CD4-positive, alpha-beta T cell (primary cell): ENCODE data around the gene OR10S1. TPM values are rescaled to one million over a fixed set of nuclear protein-coding genes. Genes with fewer than 3 reads are reported as not detected.

ENCODE experiments used
- ATAC-seq: fragments of 200-7000 bp; cut with Tn5 transposase; one replicate; pipeline ENCODE4 v1.10.0; 2022; ENCODE audit warnings: mild to moderate bottlenecking; ENCODE audit not compliant: poor library complexity
- CTCF ChIA-PET: fragments of 350-600 bp; sonication (Branson Sonifier 250); formaldehyde crosslinking; loops from one replicate; lab custom pipeline; 2021; ENCODE audit warnings: antibody characterized with exemption, inconsistent platforms; lab: Charles Lee
- POLR2A ChIA-PET: fragments of 350-600 bp; sonication (Branson Sonifier 250); formaldehyde crosslinking; loops from one replicate; lab custom pipeline; 2021; ENCODE audit warnings: antibody characterized with exemption, inconsistent platforms; lab: Charles Lee
- DNase-seq, 14 experiments: peaks; one replicate each; pipeline ENCODE4 v3.0.0-alpha.2; 2013 to 2020; ENCODE audit warnings: mixed read lengths in 2 of 14
- H3K27ac ChIP-seq, 2 donors: one replicate each; pipeline versions ENCODE4 v1.5.1 to v1.7.0; 2013; ENCODE audit warnings: low read length in 2 of 2, low read depth in 1 of 2, mild to moderate bottlenecking in 1 of 2
- H3K27me3 ChIP-seq, 2 experiments: 1 replicate in 1 of 2; 2 replicates in 1 of 2; pipeline versions ENCODE4 v1.6.1 to v1.7.0; 2013; ENCODE audit warnings: low read length in 2 of 2, control low read depth in 1 of 2, mild to moderate bottlenecking in 1 of 2, moderate library complexity in 1 of 2; ENCODE audit not compliant: insufficient read depth in 2 of 2, control insufficient read depth in 1 of 2
- H3K36me3 ChIP-seq: one replicate; pipeline ENCODE4 v1.6.1; 2013; ENCODE audit warnings: low read length, control low read depth; ENCODE audit not compliant: insufficient read depth
- H3K4me1 ChIP-seq: one replicate; pipeline ENCODE4 v1.6.1; 2013; ENCODE audit warnings: low read length, control low read depth; ENCODE audit not compliant: insufficient read depth
- H3K4me3 ChIP-seq: one replicate; pipeline ENCODE4 v1.5.1; 2013; ENCODE audit warnings: mild to moderate bottlenecking, low read length, moderate library complexity
- H3K9me3 ChIP-seq, 2 experiments: 1 replicate in 1 of 2; 2 replicates in 1 of 2; pipeline versions ENCODE4 v1.6.1 to v1.7.0; 2013; ENCODE audit warnings: low read length in 2 of 2, mild to moderate bottlenecking in 2 of 2, control low read depth in 1 of 2, moderate library complexity in 1 of 2; ENCODE audit not compliant: control insufficient read depth in 1 of 2, insufficient read depth in 1 of 2
- H3K27ac Mint-ChIP-seq: one replicate; pipeline ENCODE4 v1.8.0; 2020; ENCODE audit warnings: mixed read lengths
- H3K27me3 Mint-ChIP-seq: one replicate; pipeline ENCODE4 v1.8.0; 2021; ENCODE audit warnings: mixed read lengths
- H3K36me3 Mint-ChIP-seq: one replicate; pipeline ENCODE4 v1.8.0; 2021; ENCODE audit warnings: low read depth, mixed read lengths
- H3K4me1 Mint-ChIP-seq: one replicate; pipeline ENCODE4 v1.8.0; 2021; ENCODE audit warnings: low read depth, mixed read lengths
- H3K4me3 Mint-ChIP-seq: one replicate; pipeline ENCODE4 v1.8.0; 2020; ENCODE audit warnings: mild to moderate bottlenecking, mixed read lengths
- H3K9me3 Mint-ChIP-seq: one replicate; pipeline ENCODE4 v1.8.0; 2020; ENCODE audit warnings: mixed read lengths
- intact Hi-C, 2 experiments: fragments of 100-400 bp; cut with DNase I in 1 of 2; cut with micrococcal nuclease in 1 of 2; formaldehyde crosslinking; loops; one replicate each; pipeline versions ENCODE4 v1.15.1 to v1.9.0; 2023 to 2025; cut with DNase I, micrococcal nuclease
- total RNA-seq, 174 experiments: library from RNA in 2 of 174; stranded (reverse) in 2 of 174; gene quantifications; one replicate each; pipeline ENCODE4 v1.2.3 and lab custom pipeline; 2021 to 2026
- TF ChIP-seq, protein P1 (sequence below): fragments of 200-600 bp; IDR thresholded peaks from one replicate; pipeline ENCODE4 v1.8.0; 2022; ENCODE audit warnings: antibody characterized with exemption, mild to moderate bottlenecking

The OR10S1 gene
- total RNA-seq, 2 experiments from 2014 or later, result not detected

DNA sequence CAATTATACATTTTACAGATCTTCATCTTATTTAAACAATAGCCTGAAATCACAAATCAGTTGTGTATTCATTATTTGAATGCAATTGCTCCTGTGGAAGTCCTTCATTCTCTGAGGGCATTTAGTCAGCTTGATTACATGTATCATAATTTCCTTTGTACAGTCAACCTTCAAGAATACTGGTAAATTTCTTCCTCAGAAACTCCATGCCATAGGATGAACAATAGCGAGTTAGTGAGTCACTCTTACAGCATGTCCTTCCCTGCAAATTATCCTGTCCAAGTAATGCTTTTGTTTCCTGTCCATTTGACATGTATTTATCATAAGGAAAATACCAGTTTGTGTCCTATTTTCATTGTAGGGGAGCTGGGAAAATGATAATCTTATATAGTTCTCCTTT is 3.8 kb downstream of the OR10S1 start:
- Histone ChIP-seq H3K4me1 (no peaks in the 10 kb centered on the region), H3K36me3 (no peaks in the 10 kb centered on the region), H3K27me3 (no peaks in the 10 kb centered on the region), H3K9me3 (peaks cover 0 to 8% of the 10 kb centered on the region in 2 experiments), H3K4me3 (no peak overlapping the region), H3K27ac (no peak overlapping the region)
- Mint-ChIP-seq H3K4me1 (no peaks in the 10 kb centered on the region), H3K36me3 (no peaks in the 10 kb centered on the region), H3K9me3 (peaks cover under 1% of the 10 kb centered on the region), H3K27ac (no peak overlapping the region), H3K27me3 (peaks cover 5% of the 10 kb centered on the region), H3K4me3 (no peak overlapping the region)
- ChIA-PET CTCF (no interaction called here), POLR2A (no interaction called here)
- TF ChIP-seq, protein P1, sequence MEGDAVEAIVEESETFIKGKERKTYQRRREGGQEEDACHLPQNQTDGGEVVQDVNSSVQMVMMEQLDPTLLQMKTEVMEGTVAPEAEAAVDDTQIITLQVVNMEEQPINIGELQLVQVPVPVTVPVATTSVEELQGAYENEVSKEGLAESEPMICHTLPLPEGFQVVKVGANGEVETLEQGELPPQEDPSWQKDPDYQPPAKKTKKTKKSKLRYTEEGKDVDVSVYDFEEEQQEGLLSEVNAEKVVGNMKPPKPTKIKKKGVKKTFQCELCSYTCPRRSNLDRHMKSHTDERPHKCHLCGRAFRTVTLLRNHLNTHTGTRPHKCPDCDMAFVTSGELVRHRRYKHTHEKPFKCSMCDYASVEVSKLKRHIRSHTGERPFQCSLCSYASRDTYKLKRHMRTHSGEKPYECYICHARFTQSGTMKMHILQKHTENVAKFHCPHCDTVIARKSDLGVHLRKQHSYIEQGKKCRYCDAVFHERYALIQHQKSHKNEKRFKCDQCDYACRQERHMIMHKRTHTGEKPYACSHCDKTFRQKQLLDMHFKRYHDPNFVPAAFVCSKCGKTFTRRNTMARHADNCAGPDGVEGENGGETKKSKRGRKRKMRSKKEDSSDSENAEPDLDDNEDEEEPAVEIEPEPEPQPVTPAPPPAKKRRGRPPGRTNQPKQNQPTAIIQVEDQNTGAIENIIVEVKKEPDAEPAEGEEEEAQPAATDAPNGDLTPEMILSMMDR, result no peak
- no peak for DNase-seq
- intact Hi-C loops, result no loop called here
- ATAC-seq, result no peak

DNA sequence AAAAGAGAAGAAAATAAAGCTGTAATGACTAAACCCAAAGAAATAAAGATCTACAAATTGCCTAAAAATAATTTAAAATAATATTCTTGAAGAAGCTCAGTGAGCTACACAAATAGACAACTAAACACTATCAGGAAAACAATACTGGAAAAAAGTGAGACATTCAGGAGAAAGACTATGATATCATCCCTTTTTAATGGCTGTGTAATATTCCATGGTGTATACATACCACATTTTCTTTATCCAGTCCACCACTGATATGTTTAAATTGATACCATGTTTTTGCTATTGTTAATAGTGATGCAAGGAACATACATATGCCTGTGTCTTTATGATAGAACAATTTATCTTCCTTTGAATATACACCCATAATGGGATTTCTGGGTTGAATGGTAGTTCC is 20.8 kb downstream of the OR10S1 start:
- Histone ChIP-seq H3K27me3 (no peaks in the 10 kb centered on the region), H3K27ac (no peak overlapping the region), H3K9me3 (no peaks in the 10 kb centered on the region), H3K4me3 (no peak overlapping the region), H3K4me1 (no peaks in the 10 kb centered on the region), H3K36me3 (no peaks in the 10 kb centered on the region)
- ChIA-PET CTCF (no interaction called here), POLR2A (no interaction called here)
- H3K4me3 Mint-ChIP-seq, result no peak overlapping the region
- ATAC-seq (no peak), DNase-seq (no peak)
- peaks cover 7% of the 10 kb centered on the region for H3K9me3 Mint-ChIP-seq
- TF ChIP-seq, protein P1, result no peak
- H3K36me3 Mint-ChIP-seq, result no peaks in the 10 kb centered on the region
- no peak overlapping the region for H3K27ac Mint-ChIP-seq
- intact Hi-C loops, result no loop called here
- H3K4me1 Mint-ChIP-seq, result no peaks in the 10 kb centered on the region
- peaks cover 8% of the 10 kb centered on the region for H3K27me3 Mint-ChIP-seq

GRCh38 chr11:123945132-123945531 is 32.4 kb downstream of the OR10S1 start:
- peaks cover 14% of the 10 kb centered on the region for H3K27me3 Mint-ChIP-seq
- no peaks in the 10 kb centered on the region for H3K36me3 Mint-ChIP-seq
- TF ChIP-seq, protein P1, result no peak
- H3K9me3 Mint-ChIP-seq, result no peaks in the 10 kb centered on the region
- Histone ChIP-seq H3K4me3 (no peak overlapping the region), H3K27ac (no peak overlapping the region), H3K36me3 (no peaks in the 10 kb centered on the region), H3K27me3 (peaks cover 0 to 9% of the 10 kb centered on the region in 2 experiments), H3K9me3 (peaks cover 0 to 1% of the 10 kb centered on the region in 2 experiments), H3K4me1 (no peaks in the 10 kb centered on the region)
- ATAC-seq (no peak), DNase-seq (no peak)
- H3K27ac Mint-ChIP-seq, result no peak overlapping the region
- intact Hi-C loops, result no loop called here
- CTCF ChIA-PET, result no interaction called here
- POLR2A ChIA-PET, result no interaction called here
- H3K4me1 Mint-ChIP-seq, result no peaks in the 10 kb centered on the region
- H3K4me3 Mint-ChIP-seq, result no peak overlapping the region
